T-helper 9 cell (primary cell): Measurements from ENCODE around the gene ANKFN1.

Experiments used
- DNase-seq: peaks from one replicate; pipeline ENCODE4 v3.0.0-alpha.2; 2020

Gene ANKFN1

DNA sequence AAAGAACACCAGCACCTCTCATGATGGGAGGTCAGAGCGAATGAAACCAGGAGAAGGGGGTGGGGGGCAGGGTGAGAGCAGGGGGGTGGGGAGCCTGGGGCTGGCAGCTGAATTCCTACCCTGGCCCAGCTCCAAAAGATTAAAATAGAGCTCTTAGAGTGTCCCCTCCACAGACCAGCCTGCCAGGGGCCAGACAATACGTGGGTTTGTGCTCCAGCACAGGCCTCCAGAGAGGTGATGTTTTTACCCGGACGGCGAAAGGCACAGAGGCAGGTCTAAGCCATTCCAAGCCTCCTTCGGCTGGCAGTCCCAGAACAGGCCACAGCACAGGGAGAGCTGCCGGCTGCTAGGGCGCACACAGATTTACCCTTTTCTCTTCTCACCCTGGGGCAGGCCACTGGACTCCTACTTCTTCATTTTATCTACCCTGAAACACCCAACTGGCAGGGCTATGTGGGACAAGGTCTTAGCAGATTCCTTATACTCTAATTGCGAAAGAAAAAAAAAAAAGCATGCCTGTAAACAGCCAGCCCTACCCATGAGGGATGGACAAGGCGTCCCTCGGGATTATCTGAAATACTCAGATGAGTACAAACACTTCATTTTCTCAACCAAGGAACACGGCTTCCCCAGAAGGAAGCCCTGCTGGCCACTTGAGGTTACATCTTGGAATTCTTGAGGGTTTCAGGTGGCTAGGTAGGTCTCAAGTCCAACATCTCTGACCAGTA is 368.3 kb downstream of the ANKFN1 start:
- DNase-seq, result no peak

DNA sequence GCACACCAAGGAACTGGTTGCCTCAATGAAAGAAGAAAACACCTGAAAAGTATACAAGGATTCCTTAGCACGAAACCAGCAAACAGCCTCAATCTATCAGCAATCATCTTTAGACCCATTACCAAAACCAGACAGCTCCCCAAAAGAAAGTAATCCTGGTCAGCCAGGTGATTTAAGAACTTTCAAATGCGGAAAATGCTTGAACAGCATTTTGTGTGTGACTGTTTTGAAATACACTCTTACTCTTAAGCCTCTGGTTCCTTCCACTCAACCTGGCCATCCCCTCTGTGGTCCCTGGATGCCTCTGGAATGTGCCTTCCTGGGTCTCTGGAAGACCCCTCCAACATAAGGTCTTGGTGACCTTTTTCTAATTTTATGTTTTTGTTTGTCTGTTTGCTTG is 369.8 kb downstream of the ANKFN1 start:
- no peak for DNase-seq

DNA sequence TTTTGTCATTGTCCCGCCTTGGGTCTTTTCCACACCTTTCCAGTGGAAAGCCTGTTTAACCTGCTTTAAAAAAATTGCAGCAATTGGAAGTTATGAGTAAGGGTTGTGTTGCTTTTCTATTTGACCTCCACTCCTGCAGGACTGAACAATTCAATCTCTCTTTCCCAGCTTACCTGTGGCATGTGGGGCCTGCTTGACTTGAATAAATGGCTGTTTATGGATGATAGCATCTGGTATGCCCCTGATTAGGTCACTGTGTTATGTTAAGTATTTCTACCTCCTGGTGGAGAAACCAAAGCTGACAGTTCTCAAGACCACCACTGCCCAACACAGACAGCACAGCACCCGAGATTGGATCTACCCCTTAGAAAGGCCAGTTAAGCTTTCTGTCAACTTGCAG is 375.4 kb downstream of the ANKFN1 start:
- no peak for DNase-seq

- DNase-seq, result no peak
Observed at GRCh38 chr17:56532926-56533325, 379.7 kb downstream of the ANKFN1 start.

GRCh38 chr17:56536766-56537165 is 383.5 kb downstream of the ANKFN1 start:
- no peak for DNase-seq

- no peak for DNase-seq
Observed at GRCh38 chr17:56540836-56541235, 387.6 kb downstream of the ANKFN1 start.

DNA sequence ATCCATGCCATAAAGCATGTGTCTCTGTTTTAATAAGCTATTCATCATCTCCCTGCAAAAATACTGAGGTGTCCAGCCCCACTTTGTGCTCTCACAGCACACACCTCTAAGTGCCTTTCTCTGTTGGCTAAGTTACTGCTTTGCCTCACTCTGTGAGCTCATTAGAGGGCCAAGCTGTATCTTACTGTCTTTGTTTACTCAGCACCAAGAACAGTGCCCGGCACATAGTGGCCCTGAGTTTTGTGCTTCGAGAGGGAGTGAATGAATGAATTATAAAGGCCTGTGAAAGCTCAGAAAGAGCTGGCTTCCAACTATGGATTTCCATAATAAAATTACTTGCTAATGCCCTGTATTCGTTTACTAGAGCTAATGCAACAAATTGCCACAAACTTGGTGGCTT is 390.0 kb downstream of the ANKFN1 start:
- no peak for DNase-seq

DNA sequence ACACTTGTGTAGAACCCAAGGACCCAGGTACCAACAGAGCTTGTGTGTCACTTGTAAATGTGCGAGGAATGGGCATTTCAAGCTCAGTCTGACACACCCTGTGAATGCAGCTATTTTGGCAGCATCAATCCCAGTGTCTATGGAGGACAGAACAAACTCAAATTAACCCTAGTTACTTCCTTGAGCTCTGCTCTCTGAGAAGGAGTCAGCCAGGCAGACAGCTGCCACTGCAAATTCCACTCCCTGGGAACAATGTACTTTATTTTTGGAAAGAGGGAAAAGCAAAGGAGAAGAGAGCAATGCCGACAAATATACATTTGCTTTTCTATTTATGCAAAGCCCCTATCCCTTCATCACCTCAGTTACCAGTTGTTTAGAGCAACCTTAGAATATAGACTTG is 391.8 kb downstream of the ANKFN1 start:
- DNase-seq, result no peak

GRCh38 chr17:56545930-56546329 is 392.7 kb downstream of the ANKFN1 start:
- no peak for DNase-seq

DNA sequence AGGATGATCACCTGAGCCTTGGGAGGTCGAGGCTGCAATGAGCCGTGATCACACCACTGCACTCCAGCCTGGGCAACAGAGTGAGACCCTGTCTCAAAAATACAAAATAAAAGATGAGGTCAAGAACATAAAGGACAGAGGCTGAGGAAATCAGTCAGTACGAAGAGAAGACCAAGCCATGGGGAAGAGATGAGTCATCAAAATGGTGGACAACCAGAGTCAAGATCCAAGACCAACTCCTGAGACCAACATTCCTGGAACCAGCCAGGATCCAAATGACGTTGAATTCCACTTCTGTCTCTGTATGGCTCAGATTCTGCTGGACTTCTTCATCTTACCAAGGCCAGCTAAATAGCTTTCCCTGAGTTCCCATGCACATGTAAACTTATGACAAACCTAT is 395.4 kb downstream of the ANKFN1 start:
- DNase-seq, result no peak

DNA sequence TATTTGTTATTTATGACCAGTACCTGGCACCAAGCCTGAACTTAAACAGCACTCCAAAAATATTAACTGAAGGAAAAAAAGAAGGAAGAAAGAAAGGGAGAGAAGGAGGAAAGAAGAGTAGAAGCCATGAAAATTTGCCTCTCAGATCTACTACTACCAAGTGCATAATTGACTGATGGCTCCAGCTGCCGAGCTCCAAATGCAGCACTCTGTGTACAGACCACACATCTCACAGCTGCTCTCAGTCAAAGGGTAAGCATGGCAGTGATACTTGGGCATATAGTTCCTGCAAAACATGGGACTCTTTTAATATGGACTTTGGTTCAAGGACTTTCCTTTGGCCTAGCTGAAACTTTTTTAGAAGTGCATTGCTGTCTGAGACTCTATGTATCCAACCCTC is 396.2 kb downstream of the ANKFN1 start:
- DNase-seq, result no peak

DNA sequence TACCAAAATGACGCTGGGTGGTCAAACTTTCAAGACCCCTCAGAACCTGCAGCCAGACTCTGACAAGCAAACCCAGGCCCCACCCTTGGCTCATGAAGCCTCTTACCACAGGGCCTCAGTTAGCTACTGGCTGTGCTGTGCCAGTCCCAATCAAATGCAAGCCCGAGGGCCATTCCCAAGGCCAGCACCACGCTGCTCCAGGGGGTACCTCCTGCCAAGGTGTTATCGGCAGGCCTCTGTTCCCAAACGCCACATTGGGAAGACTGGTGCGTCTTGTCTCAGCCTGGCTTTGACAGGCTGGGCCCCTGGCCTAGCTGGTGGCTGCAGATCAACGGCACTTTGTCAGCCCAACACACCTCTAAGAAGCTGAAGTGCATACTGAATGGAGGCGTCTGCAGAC is 404.4 kb downstream of the ANKFN1 start:
- DNase-seq, result no peak

GRCh38 chr17:56558088-56558487 is 404.8 kb downstream of the ANKFN1 start:
- DNase-seq, result no peak
